Measurements from ENCODE around the gene BAIAP2L1. TPM values are rescaled to one million over a fixed set of nuclear protein-coding genes. Genes with fewer than 3 reads are reported as not detected.

Gene BAIAP2L1
- total RNA-seq, 1 donor from 2014 or later: 1.6 TPM

GRCh38 chr7:98303906-98304305 is 97.0 kb downstream of the BAIAP2L1 start:
- intact Hi-C loops (cut with DNase I): no loop called here
- ATAC-seq: peak; percentile 34
- no peak for DNase-seq (ENCODE audit: missing footprints)

- ATAC-seq (no peak), DNase-seq (ENCODE audit: missing footprints) (no peak)
- intact Hi-C loops (cut with DNase I): no loop called here
These were observed 97.6 kb downstream of the BAIAP2L1 start for GRCh38 chr7:98303176-98303865.

GRCh38 chr7:98301693-98302470 is 99.0 kb downstream of the BAIAP2L1 start:
- ATAC-seq: no peak

DNA sequence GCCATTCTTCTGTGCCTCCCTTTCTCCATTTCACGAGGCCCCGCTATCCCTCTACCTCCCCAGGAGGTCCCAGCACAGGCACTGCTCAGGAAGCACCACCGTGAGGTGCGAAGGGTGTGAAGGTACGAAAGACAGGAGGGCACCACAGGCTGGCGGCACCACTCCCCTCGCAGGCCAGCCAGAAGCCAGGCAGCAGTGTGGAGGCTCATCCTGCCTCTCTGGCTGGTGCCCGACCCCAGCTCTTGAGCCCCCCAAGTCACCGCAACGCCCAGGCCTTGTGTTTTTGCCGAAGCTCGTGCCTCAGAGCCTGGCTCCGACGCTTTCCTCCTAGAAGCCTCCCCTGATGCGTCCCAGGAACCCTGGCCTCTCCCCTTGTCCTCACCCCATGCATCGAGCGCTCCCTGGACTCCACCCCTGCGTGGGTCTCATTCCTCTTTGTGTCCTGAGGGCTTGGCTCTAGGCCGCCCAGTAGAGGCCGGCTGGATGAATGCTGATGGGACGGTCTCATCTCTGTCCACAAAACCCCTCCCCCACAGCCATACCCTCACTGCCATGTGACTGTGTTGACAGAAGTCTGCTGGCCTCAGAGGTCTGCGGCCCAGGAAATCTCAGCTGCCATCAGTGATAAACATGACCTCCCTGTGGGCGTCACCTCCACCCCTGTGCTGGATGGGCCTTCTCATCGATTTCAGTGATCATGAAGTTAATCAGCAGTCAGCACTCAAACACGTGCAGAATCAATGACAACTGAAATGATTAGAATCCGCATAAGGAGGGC is 100.1 kb downstream of the BAIAP2L1 start:
- ATAC-seq: no peak
- intact Hi-C loops (cut with DNase I): no loop called here
- DNase-seq (ENCODE audit: missing footprints): no peak

More at GRCh38 chr7:98301693-98302470, 99.0 kb downstream of the BAIAP2L1 start:
- no peak for DNase-seq (ENCODE audit: missing footprints)
- intact Hi-C loops (cut with DNase I): no loop called here

GRCh38 chr7:98297626-98298286 is 103.1 kb downstream of the BAIAP2L1 start:
- DNase-seq (ENCODE audit: missing footprints) (no peak), ATAC-seq (no peak)
- intact Hi-C loops (cut with DNase I): no loop called here

GRCh38 chr7:98296833-98297232 is 104.1 kb downstream of the BAIAP2L1 start:
- intact Hi-C loops (cut with DNase I): no loop called here
- DNase-seq (ENCODE audit: missing footprints) (no peak), ATAC-seq (no peak)

- intact Hi-C loops (cut with DNase I): loop anchor here (1.0 kb wide), 1 partner anchor 106 kb away; the partner anchor contains the start of gene BAIAP2L1
- DNase-seq (ENCODE audit: missing footprints) (no peak), ATAC-seq (peak; percentile 29)
These were observed 105.3 kb downstream of the BAIAP2L1 start for GRCh38 chr7:98295467-98296192.

- intact Hi-C loops (cut with DNase I): loop anchor here (1.0 kb wide), 1 partner anchor 106 kb away; the partner anchor contains the start of gene BAIAP2L1
- DNase-seq (ENCODE audit: missing footprints) (no peak), ATAC-seq (peak; percentile 54)
These were observed 106.0 kb downstream of the BAIAP2L1 start for GRCh38 chr7:98294798-98295382.

GRCh38 chr7:98294326-98294725 is 106.6 kb downstream of the BAIAP2L1 start:
- intact Hi-C loops (cut with DNase I): no loop called here
- no peak for DNase-seq (ENCODE audit: missing footprints)
- no peak for ATAC-seq

DNA sequence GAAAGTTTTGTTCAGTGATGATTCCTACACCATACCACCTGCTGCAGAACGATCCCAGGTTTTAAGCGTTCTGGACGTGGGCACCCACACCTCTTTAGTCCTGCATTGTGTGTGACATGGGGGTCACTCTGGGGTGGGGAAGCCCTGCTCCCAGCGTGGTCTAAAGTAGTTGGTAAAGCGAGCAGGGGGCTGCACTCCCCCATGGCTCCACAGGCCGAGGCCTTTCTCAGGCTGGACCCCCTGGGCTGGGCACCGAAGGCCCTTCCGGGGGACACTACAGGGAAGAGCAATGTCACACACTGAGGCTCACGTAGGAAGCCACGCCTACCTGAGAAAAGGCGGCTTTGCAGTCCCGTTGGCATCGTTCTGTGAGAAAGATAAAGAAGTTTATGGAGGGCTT is 107.1 kb downstream of the BAIAP2L1 start:
- intact Hi-C loops (cut with DNase I): no loop called here
- DNase-seq (ENCODE audit: missing footprints) (no peak), ATAC-seq (no peak)

DNA sequence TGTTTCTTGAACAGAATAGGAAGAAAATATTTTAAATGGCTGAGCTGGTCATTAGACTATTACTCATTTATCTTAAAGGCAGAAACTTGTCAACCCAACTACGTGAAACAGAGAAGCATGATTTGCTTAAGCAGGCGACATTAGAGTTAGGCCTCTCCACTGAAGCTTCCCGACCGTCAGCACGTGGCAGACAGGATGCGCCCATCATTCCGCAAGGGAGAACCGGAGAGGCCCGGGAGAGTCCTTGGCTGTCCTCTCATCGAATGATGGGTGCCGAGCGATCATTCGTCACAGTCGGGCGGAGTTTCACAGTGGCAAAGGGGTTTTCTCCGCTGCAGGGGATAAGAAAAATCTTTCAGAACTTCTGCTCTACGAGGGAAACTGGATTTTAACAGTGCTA is 107.6 kb downstream of the BAIAP2L1 start:
- ATAC-seq (no peak), DNase-seq (ENCODE audit: missing footprints) (no peak)
- intact Hi-C loops (cut with DNase I): no loop called here

- ATAC-seq (no peak), DNase-seq (ENCODE audit: missing footprints) (peak; percentile 45)
- intact Hi-C loops (cut with DNase I): no loop called here
These were observed 109.2 kb downstream of the BAIAP2L1 start for GRCh38 chr7:98291717-98292116.

- no peak for ATAC-seq
- intact Hi-C loops (cut with DNase I): no loop called here
- no peak for DNase-seq (ENCODE audit: missing footprints)
These were observed 111.5 kb downstream of the BAIAP2L1 start for GRCh38 chr7:98289333-98289875.

- intact Hi-C loops (cut with DNase I): no loop called here
- DNase-seq (ENCODE audit: missing footprints): peak; percentile 26
- no peak for ATAC-seq
These were observed 112.6 kb downstream of the BAIAP2L1 start for GRCh38 chr7:98288064-98288823.

DNA sequence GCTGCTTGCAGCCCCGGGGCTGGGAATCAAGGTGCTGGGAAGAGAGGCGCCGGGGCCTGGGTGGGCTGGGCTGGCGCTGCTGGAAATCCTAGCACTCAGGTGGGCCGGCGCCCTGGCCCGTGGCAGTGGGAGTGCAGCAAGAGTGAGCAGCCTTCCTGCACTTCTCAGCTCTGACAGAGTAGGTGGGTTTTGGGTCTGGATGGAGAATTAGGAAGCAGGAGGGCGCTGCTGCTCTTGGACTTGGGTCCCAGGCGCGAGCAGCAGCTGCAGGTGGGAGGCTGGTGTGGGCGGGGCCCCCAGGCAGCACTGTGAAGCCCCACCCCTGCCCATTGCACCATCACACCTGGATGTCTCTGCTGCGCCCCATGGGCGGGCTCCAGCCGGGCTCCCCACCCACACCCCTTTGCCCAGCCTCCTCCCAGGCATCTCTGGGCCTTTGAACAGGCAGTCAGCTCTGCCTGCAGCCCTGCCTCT is 113.4 kb downstream of the BAIAP2L1 start:
- ATAC-seq: no peak
- no peak for DNase-seq (ENCODE audit: missing footprints)
- intact Hi-C loops (cut with DNase I): no loop called here

DNA sequence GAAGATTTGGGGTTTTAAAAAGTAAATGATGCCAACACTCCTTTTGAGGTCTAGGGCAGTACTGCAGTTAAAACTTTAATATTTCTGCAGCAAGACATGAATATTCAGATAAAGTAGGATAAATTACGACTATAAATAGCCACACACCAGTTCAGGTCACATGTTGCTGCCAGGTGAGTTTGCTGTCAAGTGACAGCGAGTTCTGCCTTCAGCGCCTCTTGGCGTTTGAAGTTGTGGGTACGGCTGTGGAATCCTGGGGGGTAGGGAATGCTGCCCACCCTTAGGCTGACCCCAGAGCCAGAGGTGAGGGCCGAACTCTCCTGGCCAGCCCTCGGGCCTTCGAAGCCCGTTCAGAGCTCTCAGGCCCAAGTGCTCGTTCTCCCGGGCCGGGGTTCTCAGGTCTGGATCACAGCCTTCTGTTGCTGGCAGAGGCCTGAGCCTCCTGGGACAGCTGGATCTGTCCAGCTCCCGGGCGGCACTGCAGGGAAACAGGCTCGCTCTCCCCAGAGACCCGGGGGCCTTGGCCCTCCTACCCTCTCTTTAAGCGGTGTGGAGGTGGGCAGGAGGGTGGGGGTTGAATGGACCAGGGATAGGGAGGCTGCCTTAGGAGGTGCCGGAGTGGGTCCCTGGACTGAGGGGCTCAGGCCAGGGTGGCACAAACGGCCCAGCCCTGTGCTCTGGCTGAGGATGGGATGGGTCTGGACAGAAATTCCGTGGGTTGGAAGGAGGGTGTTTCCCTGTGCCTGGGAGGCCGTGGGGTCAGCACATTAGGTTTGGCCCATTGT is 114.0 kb downstream of the BAIAP2L1 start:
- intact Hi-C loops (cut with DNase I): no loop called here

More for the DNA sequence above, 114.0 kb downstream of the BAIAP2L1 start:
- ATAC-seq (no peak), DNase-seq (ENCODE audit: missing footprints) (peak; percentile 62)
